HUES48 (cell line): Measurements from ENCODE around the gene OCRL.

Source experiments
- H3K27ac ChIP-seq: one replicate; pipeline ENCODE4 v1.7.0; 2013; ENCODE audit warnings: low read depth, low read length, inconsistent platforms
- H3K27me3 ChIP-seq: 2 replicates; pipeline ENCODE4 v1.6.1; 2013; ENCODE audit warnings: mild to moderate bottlenecking, low read length; ENCODE audit not compliant: control insufficient read depth, insufficient read depth
- H3K36me3 ChIP-seq: 2 replicates; pipeline ENCODE4 v1.6.1; 2013; ENCODE audit warnings: low read length; ENCODE audit not compliant: control insufficient read depth, insufficient read depth
- H3K4me1 ChIP-seq: 2 replicates; pipeline ENCODE4 v1.6.1; 2013; ENCODE audit warnings: mild to moderate bottlenecking, low read length; ENCODE audit not compliant: control insufficient read depth, insufficient read depth
- H3K4me3 ChIP-seq: 2 replicates; pipeline ENCODE4 v1.5.1; 2013; ENCODE audit warnings: mild to moderate bottlenecking, low read depth, low read length
- H3K9ac ChIP-seq: 2 replicates; pipeline ENCODE4 v1.6.1; 2013; ENCODE audit warnings: mild to moderate bottlenecking, low read depth, low read length, moderate library complexity
- H3K9me3 ChIP-seq: 2 replicates; pipeline ENCODE4 v1.6.1; 2013; ENCODE audit warnings: low read length; ENCODE audit not compliant: control insufficient read depth, insufficient read depth

OCRL gene

GRCh38 chrX:129585691-129586090, 45.6 kb downstream of the OCRL start:
- no peaks in the 10 kb centered on the region for H3K27me3 ChIP-seq
- no peaks in the 10 kb centered on the region for H3K9me3 ChIP-seq
- no peak overlapping the region for H3K9ac ChIP-seq
- peaks cover 78% of the 10 kb centered on the region for H3K36me3 ChIP-seq
- H3K4me3 ChIP-seq = no peak overlapping the region
- H3K27ac ChIP-seq = no peak overlapping the region
- H3K4me1 ChIP-seq = no peaks in the 10 kb centered on the region

GRCh38 chrX:129586446-129586845, 46.4 kb downstream of the OCRL start:
- no peaks in the 10 kb centered on the region for H3K9me3 ChIP-seq
- H3K4me1 ChIP-seq = no peaks in the 10 kb centered on the region
- no peaks in the 10 kb centered on the region for H3K27me3 ChIP-seq
- H3K36me3 ChIP-seq = peaks cover 82% of the 10 kb centered on the region
- H3K9ac ChIP-seq = no peak overlapping the region
- no peak overlapping the region for H3K27ac ChIP-seq
- no peak overlapping the region for H3K4me3 ChIP-seq

GRCh38 chrX:129590596-129590995, 50.5 kb downstream of the OCRL start:
- Histone ChIP-seq H3K9ac (no peak overlapping the region), H3K4me1 (peaks cover 7% of the 10 kb centered on the region; the same call in 1 of the 2 replicates), H3K27ac (no peak overlapping the region), H3K36me3 (peaks cover 81% of the 10 kb centered on the region), H3K4me3 (no peak overlapping the region), H3K27me3 (no peaks in the 10 kb centered on the region), H3K9me3 (no peaks in the 10 kb centered on the region)

- no peak overlapping the region for H3K4me3 ChIP-seq
- H3K9me3 ChIP-seq = no peaks in the 10 kb centered on the region
- H3K36me3 ChIP-seq = peaks cover 68% of the 10 kb centered on the region
- H3K27me3 ChIP-seq = no peaks in the 10 kb centered on the region
- H3K27ac ChIP-seq = peak overlapping the region; percentile 67
- peaks cover 7% of the 10 kb centered on the region; the same call in 1 of the 2 replicates for H3K4me1 ChIP-seq
- H3K9ac ChIP-seq = no peak overlapping the region
Measured at GRCh38 chrX:129593137-129593536, 53.1 kb downstream of the OCRL start.

- H3K36me3 ChIP-seq = peaks cover 52% of the 10 kb centered on the region
- H3K9ac ChIP-seq = no peak overlapping the region
- H3K27me3 ChIP-seq = no peaks in the 10 kb centered on the region
Measured at GRCh38 chrX:129594781-129595180, 54.7 kb downstream of the OCRL start.

GRCh38 chrX:129596077-129596476, 56.0 kb downstream of the OCRL start:
- no peak overlapping the region for H3K9ac ChIP-seq
- no peaks in the 10 kb centered on the region for H3K9me3 ChIP-seq
- H3K27me3 ChIP-seq = no peaks in the 10 kb centered on the region
- peaks cover 11% of the 10 kb centered on the region for H3K4me1 ChIP-seq
- H3K27ac ChIP-seq = no peak overlapping the region
- no peak overlapping the region for H3K4me3 ChIP-seq
- H3K36me3 ChIP-seq = peaks cover 39% of the 10 kb centered on the region

More at GRCh38 chrX:129594781-129595180, 54.7 kb downstream of the OCRL start:
- H3K9me3 ChIP-seq = no peaks in the 10 kb centered on the region
- peaks cover 9% of the 10 kb centered on the region for H3K4me1 ChIP-seq
- no peak overlapping the region for H3K4me3 ChIP-seq
- no peak overlapping the region for H3K27ac ChIP-seq

- peaks cover 6% of the 10 kb centered on the region for H3K4me1 ChIP-seq
- no peak overlapping the region for H3K4me3 ChIP-seq
- no peak overlapping the region for H3K27ac ChIP-seq
- H3K36me3 ChIP-seq = peaks cover 22% of the 10 kb centered on the region
- no peaks in the 10 kb centered on the region for H3K9me3 ChIP-seq
- no peaks in the 10 kb centered on the region for H3K27me3 ChIP-seq
- H3K9ac ChIP-seq = no peak overlapping the region
Measured at GRCh38 chrX:129597905-129598304, 57.8 kb downstream of the OCRL start.

GRCh38 chrX:129599499-129599898, 59.4 kb downstream of the OCRL start:
- H3K4me1 ChIP-seq = peaks cover 6% of the 10 kb centered on the region
- no peak overlapping the region for H3K27ac ChIP-seq
- H3K27me3 ChIP-seq = no peaks in the 10 kb centered on the region
- H3K4me3 ChIP-seq = no peak overlapping the region
- H3K9me3 ChIP-seq = no peaks in the 10 kb centered on the region
- peaks cover 17% of the 10 kb centered on the region for H3K36me3 ChIP-seq
- no peak overlapping the region for H3K9ac ChIP-seq

- H3K27me3 ChIP-seq = no peaks in the 10 kb centered on the region
- no peaks in the 10 kb centered on the region for H3K9me3 ChIP-seq
- H3K4me1 ChIP-seq = peaks cover 6% of the 10 kb centered on the region
- H3K9ac ChIP-seq = no peak overlapping the region
- H3K4me3 ChIP-seq = no peak overlapping the region
- peaks cover 14% of the 10 kb centered on the region; the same call in 1 of the 2 replicates for H3K36me3 ChIP-seq
- no peak overlapping the region for H3K27ac ChIP-seq
Measured at GRCh38 chrX:129599996-129600395, 59.9 kb downstream of the OCRL start.

GRCh38 chrX:129600981-129601424, 60.9 kb downstream of the OCRL start:
- no peak overlapping the region for H3K27ac ChIP-seq
- no peak overlapping the region for H3K9ac ChIP-seq
- H3K27me3 ChIP-seq = no peaks in the 10 kb centered on the region
- H3K4me3 ChIP-seq = no peak overlapping the region
- peaks cover 4% of the 10 kb centered on the region; the same call in 1 of the 2 replicates for H3K36me3 ChIP-seq
- no peaks in the 10 kb centered on the region for H3K9me3 ChIP-seq
- peaks cover 12% of the 10 kb centered on the region for H3K4me1 ChIP-seq

GRCh38 chrX:129606918-129607317, 66.9 kb downstream of the OCRL start:
- Histone ChIP-seq H3K9me3 (no peaks in the 10 kb centered on the region), H3K27ac (no peak overlapping the region), H3K27me3 (peaks cover 3% of the 10 kb centered on the region; the same call in 1 of the 2 replicates), H3K36me3 (no peaks in the 10 kb centered on the region), H3K4me3 (no peak overlapping the region), H3K9ac (no peak overlapping the region), H3K4me1 (peaks cover 9% of the 10 kb centered on the region; the same call in 1 of the 2 replicates)
